K562 (cell line): ENCODE measurements around the gene PRR5. TPM values are rescaled to one million over a fixed set of nuclear protein-coding genes. Genes with fewer than 3 reads are reported as not detected.

ENCODE experiments used
- ATAC-seq: fragments of 200-7000 bp; cut with Tn5 transposase; 3 replicates; pipeline ENCODE4 v1.9.1; 2020; ENCODE audit warnings: moderate library complexity
- BruUV-seq: library from RNA; stranded (reverse); fragments of 400-500 nt; replicated peaks from 2 replicates; lab custom pipeline; 2021; lab: Mats Ljungman, UMichigan
- CTCF ChIA-PET: fragments of 300-600 bp; formaldehyde crosslinking; extraction: SDS; loops from one replicate; lab custom pipeline; 2021; ENCODE audit warnings: low intra/inter-chr PET ratio; lab: Yijun Ruan, JAX
- POLR2A ChIA-PET: fragments of 300-600, 350-650 bp; sonication (Branson Sonifier 250); formaldehyde crosslinking; extraction: SDS; loops from one replicate; lab custom pipeline; 2021; ENCODE audit warnings: antibody characterized with exemption, inconsistent platforms; lab: Yijun Ruan, JAX
- DNase-seq, 4 experiments: peaks; one replicate each; pipeline versions ENCODE4 v3.0.0 to v3.0.0-alpha.2; 2011 to 2018; ENCODE audit warnings: low spot score in 3 of 4, mixed read lengths in 3 of 4; ENCODE audit errors: extremely low read depth in 1 of 4
- FAIRE-seq: peaks from 2 replicates; lab custom pipeline; 2011; peaks lifted over from hg19 to GRCh38; lab: Jason Lieb, UNC
- H2AFZ ChIP-seq: 2 replicates; pipeline ENCODE4 v1.6.0; 2011; ENCODE audit warnings: low read depth, low read length, control low read depth, inconsistent platforms
- H3K27ac ChIP-seq: fragments of 200-600 bp; 3 replicates; pipeline ENCODE4 v1.8.0; 2011; ENCODE audit warnings: low read depth, mild to moderate bottlenecking, control low read depth, inconsistent platforms, low read length, moderate library complexity, mixed read lengths; ENCODE audit errors: extremely low read depth
- H3K27me3 ChIP-seq, 2 experiments: fragments of 300-600 bp in 1 of 2; 2 replicates in 1 of 2; 3 replicates in 1 of 2; pipeline versions ENCODE4 v1.6.0 to v1.8.0; 2011; ENCODE audit warnings: inconsistent platforms in 2 of 2, low read length in 2 of 2, mild to moderate bottlenecking in 1 of 2, mixed read lengths in 1 of 2, moderate library complexity in 1 of 2; ENCODE audit not compliant: control insufficient read depth in 2 of 2, insufficient read depth in 2 of 2
- H3K36me3 ChIP-seq: fragments of 300-600 bp; 3 replicates; pipeline ENCODE4 v1.8.0; 2011; ENCODE audit warnings: mild to moderate bottlenecking, low read length, inconsistent platforms; ENCODE audit not compliant: control insufficient read depth, insufficient read depth
- H3K4me1 ChIP-seq, 2 experiments: fragments of 200-600 bp in 1 of 2; replicated peaks in 1 of 2; 2 replicates in 1 of 2; 3 replicates in 1 of 2; pipeline versions ENCODE4 v1.5.1 to v1.8.0; 2011; ENCODE audit warnings: inconsistent platforms in 2 of 2, low read length in 2 of 2, mild to moderate bottlenecking in 1 of 2, mixed read lengths in 1 of 2, moderate library complexity in 1 of 2; ENCODE audit not compliant: control insufficient read depth in 2 of 2, insufficient read depth in 2 of 2
- H3K4me2 ChIP-seq: 2 replicates; pipeline ENCODE4 v1.6.1; 2011; ENCODE audit warnings: low read length, control low read depth, inconsistent platforms, mixed read lengths; ENCODE audit not compliant: insufficient read depth
- H3K4me3 ChIP-seq: fragments of 200-600 bp; sonication (generic), shearing (Covaris generic); 2 replicates; pipeline ENCODE4 v1.5.1; 2016; ENCODE audit warnings: control low read depth, inconsistent platforms
- H3K79me2 ChIP-seq: fragments of 200-600 bp; 3 replicates; pipeline ENCODE4 v1.8.0; 2011; ENCODE audit warnings: low read length, inconsistent platforms; ENCODE audit not compliant: control insufficient read depth, insufficient read depth
- H3K9ac ChIP-seq, 2 experiments: 2 replicates each; pipeline versions ENCODE4 v1.6.0 to v1.6.1; 2011; ENCODE audit warnings: low read depth in 2 of 2, low read length in 2 of 2, control low read depth in 1 of 2, inconsistent platforms in 1 of 2, mild to moderate bottlenecking in 1 of 2, mixed read lengths in 1 of 2; ENCODE audit not compliant: insufficient read depth in 1 of 2
- H3K9me1 ChIP-seq: one replicate; pipeline ENCODE4 v1.6.0; 2011; ENCODE audit warnings: inconsistent platforms, mild to moderate bottlenecking, low read length, moderate library complexity; ENCODE audit not compliant: control insufficient read depth, insufficient read depth
- H3K9me3 ChIP-seq: replicated peaks from 2 replicates; pipeline ENCODE4 v1.5.1; 2011; ENCODE audit warnings: low read depth, low read length, inconsistent platforms; ENCODE audit not compliant: control insufficient read depth, insufficient read depth
- H4K20me1 ChIP-seq: replicated peaks from 2 replicates; pipeline ENCODE4 v1.6.1; 2011; ENCODE audit warnings: low read length, inconsistent platforms, mixed read lengths; ENCODE audit not compliant: control insufficient read depth, insufficient read depth
- JUN ChIP-seq, 2 experiments: sonication (generic) in 1 of 2; formaldehyde crosslinking in 1 of 2; IDR thresholded peaks; 2 replicates each; pipeline versions ENCODE4 v1.6.1 to v1.8.0; 2012 to 2022; ENCODE audit warnings: borderline replicate concordance in 2 of 2, mild to moderate bottlenecking in 2 of 2, improper control_type of control experiment in 1 of 2, low read depth in 1 of 2, low read length in 1 of 2, missing genetic modification reagents in 1 of 2
- KDM4B ChIP-seq, 2 experiments: fragments of 450-650 bp in 1 of 2; sonication (generic) in 1 of 2; IDR thresholded peaks; 2 replicates each; pipeline ENCODE4 v1.6.1; 2016 to 2017; ENCODE audit warnings: borderline replicate concordance in 2 of 2, antibody characterized with exemption in 1 of 2, low read depth in 1 of 2, mild to moderate bottlenecking in 1 of 2
- MED1 ChIP-seq: sonication (generic); formaldehyde crosslinking; IDR thresholded peaks from 2 replicates; pipeline ENCODE4 v1.8.1; 2023; ENCODE audit warnings: missing genetic modification reagents, borderline replicate concordance
- MYBL2 ChIP-seq, 2 experiments: fragments of 450-650 bp in 1 of 2; sonication (generic) in 1 of 2; formaldehyde crosslinking in 1 of 2; IDR thresholded peaks; 2 replicates each; pipeline versions ENCODE4 v1.6.1 to v1.8.1; 2017 to 2022; ENCODE audit warnings: borderline replicate concordance in 1 of 2, inconsistent platforms in 1 of 2, low read depth in 1 of 2, mild to moderate bottlenecking in 1 of 2, missing genetic modification reagents in 1 of 2, moderate library complexity in 1 of 2
- SMARCE1 ChIP-seq: fragments of 450-650 bp; IDR thresholded peaks from 2 replicates; pipeline ENCODE4 v1.7.1; 2016; ENCODE audit warnings: mild to moderate bottlenecking
- TRIM24 ChIP-seq, 2 experiments: fragments of 450-650 bp; IDR thresholded peaks; 2 replicates each; pipeline ENCODE4 v1.6.1; 2016
- ZBTB26 ChIP-seq: fragments of 450-650 bp; formaldehyde crosslinking; IDR thresholded peaks from 2 replicates; pipeline ENCODE4 v1.4.0; 2022; ENCODE audit warnings: missing genetic modification characterization
- ZFX ChIP-seq: sonication (generic); formaldehyde crosslinking; IDR thresholded peaks from 2 replicates; pipeline ENCODE4 v1.8.0; 2022; ENCODE audit warnings: mild to moderate bottlenecking, missing genetic modification reagents, moderate library complexity
- ZKSCAN8 ChIP-seq: fragments of 200-800 bp; sonication (Bioruptor generic); IDR thresholded peaks from 2 replicates; pipeline ENCODE4 v1.6.1; 2016; ENCODE audit warnings: missing genetic modification characterization, missing compliant biosample characterization
- ZNF395 ChIP-seq: fragments of 200-800 bp; sonication (Bioruptor generic); IDR thresholded peaks from 2 replicates; pipeline ENCODE4 v1.6.1; 2017; ENCODE audit warnings: missing genetic modification characterization, missing compliant biosample characterization
- WGBS: fragments of 100-300 bp; shearing (Covaris generic); methylation state at CpG from one replicate; pipeline ENCODE4 v1.1.6; 2016; ENCODE audit warnings: low coverage, mixed read lengths; ENCODE audit not compliant: insufficient coverage; ENCODE audit errors: missing lambda C conversion rate; 5-methylcytosine and 5-hydroxymethylcytosine counted together
- in situ Hi-C: fragments of 300-500 bp; cut with MboI; formaldehyde crosslinking; loops from 4 replicates; pipeline ENCODE4 v1.15.0; 2018; ENCODE audit warnings: inconsistent platforms, mixed read lengths
- intact Hi-C: fragments of 100-400 bp; cut with micrococcal nuclease; formaldehyde crosslinking; loops from 2 replicates; pipeline ENCODE4 v1.14.2; 2022
- polyA plus RNA-seq, 8 experiments: library from polyadenylated mRNA; depleted of rRNA in 4 of 8; stranded (reverse) in 5 of 8; unstranded in 3 of 8; fragments of >200 nt; fragmentation: Nextera tagmentation in 2 of 8; fragmentation: Illumina TruSeq in 1 of 8; extraction: Ambion mirVana in 2 of 8; extraction: Trizol in 1 of 8; gene quantifications; 2 replicates each; pipeline versions ENCODE4 v1.2.1 to v1.2.3, GENCODE V29; 2011 to 2014; ENCODE audit warnings: inconsistent platforms in 1 of 8, missing spikeins in 1 of 8
- total RNA-seq, 7 experiments: library from RNA; depleted of rRNA in 6 of 7; stranded (reverse); fragments of >200 nt in 6 of 7; fragmentation: Illumina TruSeq in 2 of 7; extraction: Trizol in 2 of 7; gene quantifications; 2 replicates each; pipeline versions ENCODE4 v1.2.1 to v1.2.3, GENCODE V29; 2011 to 2021; ENCODE audit warnings: low replicate concordance in 1 of 7
- TF ChIP-seq, protein P1 (sequence below): IDR thresholded peaks from 2 replicates; pipeline ENCODE4 v1.6.1; 2011; ENCODE audit not compliant: insufficient read length; ENCODE audit errors: extremely low read depth
- TF ChIP-seq, protein P2 (sequence below): fragments of 250-450 bp; sonication (Bioruptor Pico); IDR thresholded peaks from 2 replicates; pipeline ENCODE4 v1.8.0; 2021; ENCODE audit warnings: moderate library complexity, mild to moderate bottlenecking, inconsistent platforms
- TF ChIP-seq, protein P3 (sequence below): fragments of 200-800 bp; sonication (Bioruptor generic); IDR thresholded peaks from 2 replicates; pipeline ENCODE4 v1.6.1; 2017; ENCODE audit warnings: missing genetic modification characterization, missing compliant biosample characterization

The PRR5 gene
- total and polyA plus RNA-seq, 9 of the 15 experiments (the other 6 are each of a cell fraction or from before 2014, with no cell fraction given): 0.13 to 21.0 (median 7.5) TPM

DNA sequence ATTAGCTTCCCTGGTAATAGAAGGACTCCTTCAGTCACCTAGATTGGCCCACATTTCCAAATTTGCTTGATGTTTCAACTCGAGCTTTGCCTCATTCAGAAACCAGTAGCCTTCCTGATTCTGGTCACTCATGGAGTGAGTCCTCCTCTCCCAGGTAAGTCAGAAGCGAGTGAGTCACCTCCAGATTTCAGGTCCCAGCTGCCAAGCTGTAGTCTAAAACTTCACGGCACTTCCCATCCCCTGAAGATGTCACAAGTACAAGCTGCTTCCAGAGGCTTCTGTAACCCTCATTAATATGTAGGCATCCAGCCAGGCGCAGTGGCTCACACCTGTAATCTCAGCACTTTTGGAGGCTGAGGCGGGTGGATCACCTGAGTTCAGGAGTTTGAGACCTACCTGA lies 73.9 kb downstream of the PRR5 start (continued):
- TF ChIP-seq JUN (IDR thresholded peaks at IDR 0.05; ENCODE audit: borderline replicate concordance, low read depth, low read length): no peak
- no peak for TF ChIP-seq JUN (CRISPR knock-in tag; IDR thresholded peaks at IDR 0.05; ENCODE audit: borderline replicate concordance)
- TF ChIP-seq, protein P1, sequence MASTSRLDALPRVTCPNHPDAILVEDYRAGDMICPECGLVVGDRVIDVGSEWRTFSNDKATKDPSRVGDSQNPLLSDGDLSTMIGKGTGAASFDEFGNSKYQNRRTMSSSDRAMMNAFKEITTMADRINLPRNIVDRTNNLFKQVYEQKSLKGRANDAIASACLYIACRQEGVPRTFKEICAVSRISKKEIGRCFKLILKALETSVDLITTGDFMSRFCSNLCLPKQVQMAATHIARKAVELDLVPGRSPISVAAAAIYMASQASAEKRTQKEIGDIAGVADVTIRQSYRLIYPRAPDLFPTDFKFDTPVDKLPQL: no peak

DNA sequence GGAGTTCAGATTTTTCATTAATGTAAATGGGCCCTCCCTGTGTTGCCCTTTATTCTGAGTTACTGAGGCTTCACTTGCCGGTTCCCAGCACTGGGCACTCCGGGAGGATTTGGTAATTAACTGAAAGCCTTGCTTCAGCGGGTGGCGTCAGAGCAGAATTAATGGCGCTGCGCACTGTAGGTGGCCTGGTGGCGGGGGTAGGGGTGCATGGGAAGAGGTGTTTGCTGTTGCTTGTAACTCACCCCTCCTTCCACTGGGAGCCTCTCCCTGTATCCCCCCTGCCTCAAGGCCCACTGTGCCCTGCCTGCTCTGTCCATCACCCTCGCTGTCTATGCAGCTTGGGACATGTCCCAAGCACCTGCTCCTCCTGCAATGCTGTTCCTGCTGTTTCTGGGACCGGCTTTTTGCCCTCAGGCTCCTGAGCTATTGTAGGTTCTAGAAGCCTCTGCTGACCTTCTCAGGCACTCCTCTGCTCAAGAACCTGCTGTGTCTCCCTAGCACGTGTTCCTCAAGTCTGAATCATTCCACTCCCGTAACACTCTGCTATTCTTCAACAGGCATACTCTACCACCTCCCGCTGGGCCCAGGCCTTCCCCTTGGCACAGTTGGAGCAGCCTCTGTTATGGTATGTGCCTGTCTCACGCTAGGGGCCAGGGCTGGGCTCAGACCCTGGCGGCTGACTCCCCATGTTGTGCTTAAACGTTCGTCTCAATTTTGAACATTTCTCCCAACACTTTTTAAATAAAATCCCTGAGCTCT lies 74.8 kb downstream of the PRR5 start:
- no TSS peak for BruUV-seq
- WGBS: 19% methylated on average over 13 of the region's 16 CpGs
- H3K4me3 ChIP-seq: no peak overlapping the region
- H3K36me3 ChIP-seq: no peaks in the 10 kb centered on the region
- H3K27ac ChIP-seq: no peak overlapping the region
- in situ Hi-C loops: no loop called here
- FAIRE-seq (no peak), ATAC-seq (no peak), DNase-seq (no peak)
- no peak overlapping the region for H2AFZ ChIP-seq
- H3K27me3 ChIP-seq: peaks cover 0 to 7% of the 10 kb centered on the region in 2 experiments; a peak in 2 of 5 replicates
- CTCF ChIA-PET: no interaction called here
- no peaks in the 10 kb centered on the region for H3K9me1 ChIP-seq
- no peak overlapping the region for H3K9ac ChIP-seq
- H3K4me1 ChIP-seq: no peaks in the 10 kb centered on the region
- H3K79me2 ChIP-seq: no peaks in the 10 kb centered on the region
- no peaks in the 10 kb centered on the region for H3K9me3 ChIP-seq
- H4K20me1 ChIP-seq: no peaks in the 10 kb centered on the region
- POLR2A ChIA-PET: no interaction called here
- H3K4me2 ChIP-seq: no peak overlapping the region
- intact Hi-C loops: no loop called here
- no peak for TF ChIP-seq ZBTB26 (CRISPR knock-in tag)
- TF ChIP-seq, protein P2, sequence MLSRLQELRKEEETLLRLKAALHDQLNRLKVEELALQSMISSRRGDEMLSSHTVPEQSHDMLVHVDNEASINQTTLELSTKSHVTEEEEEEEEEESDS (CRISPR knock-in tag): no peak
- TF ChIP-seq SMARCE1: no peak
- TF ChIP-seq MYBL2 (IDR thresholded peaks at IDR 0.05; ENCODE audit: low read depth): no peak
- TF ChIP-seq MYBL2 (CRISPR knock-in tag; IDR thresholded peaks at IDR 0.05; ENCODE audit: borderline replicate concordance): no peak
- no peak for TF ChIP-seq ZNF395 (CRISPR knock-in tag)
- no peak for TF ChIP-seq ZKSCAN8
- no peak for TF ChIP-seq ZFX (CRISPR knock-in tag)
- TF ChIP-seq, protein P3, sequence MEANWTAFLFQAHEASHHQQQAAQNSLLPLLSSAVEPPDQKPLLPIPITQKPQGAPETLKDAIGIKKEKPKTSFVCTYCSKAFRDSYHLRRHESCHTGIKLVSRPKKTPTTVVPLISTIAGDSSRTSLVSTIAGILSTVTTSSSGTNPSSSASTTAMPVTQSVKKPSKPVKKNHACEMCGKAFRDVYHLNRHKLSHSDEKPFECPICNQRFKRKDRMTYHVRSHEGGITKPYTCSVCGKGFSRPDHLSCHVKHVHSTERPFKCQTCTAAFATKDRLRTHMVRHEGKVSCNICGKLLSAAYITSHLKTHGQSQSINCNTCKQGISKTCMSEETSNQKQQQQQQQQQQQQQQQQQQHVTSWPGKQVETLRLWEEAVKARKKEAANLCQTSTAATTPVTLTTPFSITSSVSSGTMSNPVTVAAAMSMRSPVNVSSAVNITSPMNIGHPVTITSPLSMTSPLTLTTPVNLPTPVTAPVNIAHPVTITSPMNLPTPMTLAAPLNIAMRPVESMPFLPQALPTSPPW (CRISPR knock-in tag): no peak
- no peak for TF ChIP-seq TRIM24 (IDR thresholded peaks at IDR 0.05)
- no peak for TF ChIP-seq MED1
- no peak for TF ChIP-seq KDM4B (IDR thresholded peaks at IDR 0.05; ENCODE audit: borderline replicate concordance in 2 of 2, low read depth in 1 of 2)
